ENCODE data around the gene MT1HL1.

DNA sequence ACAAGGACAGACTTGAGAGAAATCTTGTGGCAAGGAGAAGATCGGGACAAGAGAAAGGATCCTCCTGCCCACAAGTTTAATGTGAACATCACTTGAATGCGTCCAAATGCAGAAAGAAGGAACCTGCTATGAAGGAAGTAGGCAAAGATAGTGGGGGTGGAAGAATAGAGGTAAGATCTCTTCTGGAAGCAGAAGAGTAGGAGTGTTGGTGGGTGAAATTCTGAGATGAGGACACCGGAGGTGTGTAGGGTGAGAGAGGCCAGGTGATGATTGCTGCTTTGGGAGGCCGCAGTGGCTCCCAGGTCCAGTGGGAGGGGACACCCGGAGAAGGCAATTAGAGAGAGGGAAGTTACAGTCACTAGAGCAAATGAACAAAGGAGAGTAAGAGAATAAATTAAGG is 44.6 kb upstream of the MT1HL1 start:
- TF ChIP-seq, protein P1, sequence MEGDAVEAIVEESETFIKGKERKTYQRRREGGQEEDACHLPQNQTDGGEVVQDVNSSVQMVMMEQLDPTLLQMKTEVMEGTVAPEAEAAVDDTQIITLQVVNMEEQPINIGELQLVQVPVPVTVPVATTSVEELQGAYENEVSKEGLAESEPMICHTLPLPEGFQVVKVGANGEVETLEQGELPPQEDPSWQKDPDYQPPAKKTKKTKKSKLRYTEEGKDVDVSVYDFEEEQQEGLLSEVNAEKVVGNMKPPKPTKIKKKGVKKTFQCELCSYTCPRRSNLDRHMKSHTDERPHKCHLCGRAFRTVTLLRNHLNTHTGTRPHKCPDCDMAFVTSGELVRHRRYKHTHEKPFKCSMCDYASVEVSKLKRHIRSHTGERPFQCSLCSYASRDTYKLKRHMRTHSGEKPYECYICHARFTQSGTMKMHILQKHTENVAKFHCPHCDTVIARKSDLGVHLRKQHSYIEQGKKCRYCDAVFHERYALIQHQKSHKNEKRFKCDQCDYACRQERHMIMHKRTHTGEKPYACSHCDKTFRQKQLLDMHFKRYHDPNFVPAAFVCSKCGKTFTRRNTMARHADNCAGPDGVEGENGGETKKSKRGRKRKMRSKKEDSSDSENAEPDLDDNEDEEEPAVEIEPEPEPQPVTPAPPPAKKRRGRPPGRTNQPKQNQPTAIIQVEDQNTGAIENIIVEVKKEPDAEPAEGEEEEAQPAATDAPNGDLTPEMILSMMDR (IDR thresholded peaks at IDR 0.05), result no peak
- no peak for TF ChIP-seq POLR2A (IDR thresholded peaks at IDR 0.05)

Data from uterus (tissue), 2 donors.